HepG2 (cell line): ENCODE measurements around the gene SMOC1. TPM values are rescaled to one million over a fixed set of nuclear protein-coding genes. Genes with fewer than 3 reads are reported as not detected.

Source experiments
- ATAC-seq: fragments of 200-7000 bp; cut with Tn5 transposase; 3 replicates; pipeline ENCODE4 v1.9.1; 2020; ENCODE audit warnings: mild to moderate bottlenecking, moderate library complexity
- BruUV-seq: library from RNA; stranded (reverse); fragments of 400-500 nt; replicated peaks from 2 replicates; lab custom pipeline; 2021; lab: Mats Ljungman, UMichigan
- CTCF ChIA-PET: fragments of 300-600 bp; formaldehyde crosslinking; extraction: SDS; loops from one replicate; lab custom pipeline; 2021; ENCODE audit warnings: low total read pairs, inconsistent platforms, low intra/inter-chr PET ratio; lab: Yijun Ruan, JAX
- POLR2A ChIA-PET: fragments of 350-600 bp; sonication (Branson Sonifier 250); formaldehyde crosslinking; loops from one replicate; lab custom pipeline; 2020; ENCODE audit warnings: antibody characterized with exemption, inconsistent platforms; lab: Yijun Ruan, JAX
- DNase-seq: peaks from one replicate; pipeline ENCODE4 v3.0.0-alpha.2; 2015; ENCODE audit warnings: low spot score
- FAIRE-seq: peaks from 3 replicates; lab custom pipeline; 2011; peaks lifted over from hg19 to GRCh38; lab: Jason Lieb, UNC
- H2AFZ ChIP-seq: one replicate; pipeline ENCODE4 v1.6.1; 2011; ENCODE audit warnings: low read length, inconsistent platforms
- H3K27ac ChIP-seq: fragments of 300-600 bp; 3 replicates; pipeline ENCODE4 v1.8.0; 2011; ENCODE audit warnings: mixed run types, mild to moderate bottlenecking, mixed read lengths, low read length, inconsistent platforms; ENCODE audit not compliant: insufficient read depth; ENCODE audit errors: extremely low read length
- H3K27me3 ChIP-seq, 2 experiments: fragments of 200-600 bp in 1 of 2; 2 replicates in 1 of 2; 3 replicates in 1 of 2; pipeline versions ENCODE4 v1.6.0 to v1.8.0; 2011; ENCODE audit warnings: low read length in 2 of 2, mild to moderate bottlenecking in 2 of 2, moderate library complexity in 2 of 2, inconsistent platforms in 1 of 2; ENCODE audit not compliant: insufficient read depth in 2 of 2, control insufficient read depth in 1 of 2
- H3K36me3 ChIP-seq, 2 experiments: fragments of 200-600 bp in 1 of 2; replicated peaks in 1 of 2; 2 replicates in 1 of 2; 3 replicates in 1 of 2; pipeline versions ENCODE4 v1.5.1 to v1.8.0; 2011; ENCODE audit warnings: low read length in 2 of 2, inconsistent platforms in 1 of 2; ENCODE audit not compliant: insufficient read depth in 2 of 2, control insufficient read depth in 1 of 2
- H3K4me1 ChIP-seq: 2 replicates; pipeline ENCODE4 v1.5.1; 2012; ENCODE audit warnings: low read length, inconsistent platforms; ENCODE audit not compliant: insufficient read depth
- H3K4me2 ChIP-seq: 2 replicates; pipeline ENCODE4 v1.6.0; 2011; ENCODE audit warnings: low read depth, low read length, inconsistent platforms
- H3K4me3 ChIP-seq, 3 experiments: fragments of 200-600 bp in 1 of 3; sonication (generic), shearing (Covaris generic) in 1 of 3; replicated peaks in 1 of 3; 2 replicates each; pipeline ENCODE4 v1.5.1; 2011 to 2016; ENCODE audit warnings: low read length in 3 of 3, inconsistent platforms in 2 of 3, low read depth in 2 of 3, mild to moderate bottlenecking in 2 of 3, control low read depth in 1 of 3, mixed read lengths in 1 of 3; ENCODE audit not compliant: insufficient read depth in 1 of 3
- H3K79me2 ChIP-seq: one replicate; pipeline ENCODE4 v1.6.1; 2011; ENCODE audit warnings: low read length, inconsistent platforms; ENCODE audit not compliant: insufficient read depth
- H3K9ac ChIP-seq: 2 replicates; pipeline ENCODE4 v1.6.0; 2011; ENCODE audit warnings: mild to moderate bottlenecking, low read depth, low read length, inconsistent platforms; ENCODE audit not compliant: insufficient read depth
- H3K9me3 ChIP-seq: 2 replicates; pipeline ENCODE4 v1.5.1; 2012; ENCODE audit warnings: mild to moderate bottlenecking, low read length
- H4K20me1 ChIP-seq: 2 replicates; pipeline ENCODE4 v1.6.0; 2011; ENCODE audit warnings: inconsistent platforms, mild to moderate bottlenecking, low read length, moderate library complexity; ENCODE audit not compliant: insufficient read depth
- CENPX ChIP-seq: sonication (generic); formaldehyde crosslinking; IDR thresholded peaks from 2 replicates; pipeline ENCODE4 v1.9.0; 2021; ENCODE audit warnings: mild to moderate bottlenecking, missing genetic modification reagents, moderate library complexity
- HINFP ChIP-seq: sonication (generic); formaldehyde crosslinking; IDR thresholded peaks from 2 replicates; pipeline ENCODE4 v1.4.0; 2020; ENCODE audit warnings: low read depth, mild to moderate bottlenecking, missing genetic modification reagents
- KAT7 ChIP-seq: IDR thresholded peaks from 2 replicates; pipeline ENCODE4 v1.6.1; 2018; ENCODE audit warnings: borderline replicate concordance, missing compliant biosample characterization
- KLF6 ChIP-seq: IDR thresholded peaks from 2 replicates; pipeline ENCODE4 v1.8.0; 2016; ENCODE audit warnings: missing biosample characterization, missing genetic modification reagents
- NR2F6 ChIP-seq, 2 experiments: IDR thresholded peaks; 2 replicates each; pipeline ENCODE4 v1.6.1; 2016; ENCODE audit warnings: antibody characterized with exemption in 1 of 2, mild to moderate bottlenecking in 1 of 2
- PHF21A ChIP-seq: sonication (generic); formaldehyde crosslinking; IDR thresholded peaks from 2 replicates; pipeline ENCODE4 v1.5.0; 2020; ENCODE audit warnings: mild to moderate bottlenecking, missing genetic modification reagents
- RBM22 ChIP-seq: fragments of 200-400 bp; formaldehyde crosslinking; optimal IDR thresholded peaks from 2 replicates; pipeline ENCODE3; 2017; ENCODE audit warnings: mild to moderate bottlenecking, low read length, moderate library complexity
- ZBTB42 ChIP-seq: sonication (generic); formaldehyde crosslinking; IDR thresholded peaks from 2 replicates; pipeline ENCODE4 v1.5.0; 2020; ENCODE audit warnings: mild to moderate bottlenecking, missing genetic modification reagents
- ZFAT ChIP-seq: sonication (generic); formaldehyde crosslinking; conservative IDR thresholded peaks from 2 replicates; pipeline ENCODE4 v1.8.1; 2023; ENCODE audit warnings: missing genetic modification reagents, inconsistent platforms
- ZNF446 ChIP-seq: sonication (generic); formaldehyde crosslinking; IDR thresholded peaks from 2 replicates; pipeline ENCODE4 v1.5.0; 2020; ENCODE audit warnings: mild to moderate bottlenecking, missing genetic modification reagents
- WGBS: methylation state at CpG from one replicate; pipeline ENCODE4 v1.1.6; 2017; ENCODE audit warnings: low lambda C conversion rate; 5-methylcytosine and 5-hydroxymethylcytosine counted together
- in situ Hi-C: cut with HindIII; loops from 2 replicates; pipeline ENCODE4 v1.10.0; 2017; ENCODE audit warnings: low pct_unique_long_range_greater_than_20kb; ENCODE audit not compliant: extremely low pct_ligation_motif_present
- intact Hi-C: fragments of 100-400 bp; cut with micrococcal nuclease; formaldehyde crosslinking; loops from one replicate; pipeline ENCODE4 v1.10.0; 2022; ENCODE audit not compliant: unreplicated experiment
- polyA plus RNA-seq, 8 experiments: library from polyadenylated mRNA; depleted of rRNA in 3 of 8; stranded (reverse) in 7 of 8; unstranded in 1 of 8; fragments of >200 nt; fragmentation: Illumina TruSeq in 4 of 8; extraction: Trizol in 4 of 8; gene quantifications; 2 replicates each; pipeline versions ENCODE4 v1.2.1 to v1.2.3, GENCODE V29; 2011 to 2016; ENCODE audit warnings: low read depth in 4 of 8, missing spikeins in 1 of 8, mixed read lengths in 1 of 8; ENCODE audit not compliant: insufficient read depth in 1 of 8
- total RNA-seq, 5 experiments: library from RNA; depleted of rRNA; stranded (reverse); fragments of >200 nt; fragmentation: Illumina TruSeq; extraction: Trizol; gene quantifications; 2 replicates each; pipeline ENCODE4 v1.2.3, GENCODE V29; 2016; ENCODE audit warnings: low read depth in 1 of 5
- TF ChIP-seq, protein P1 (sequence below): sonication (generic); formaldehyde crosslinking; IDR thresholded peaks from 2 replicates; pipeline ENCODE4 v1.4.0; 2020; ENCODE audit warnings: missing genetic modification reagents
- TF ChIP-seq, protein P2 (sequence below): IDR thresholded peaks from 2 replicates; pipeline ENCODE4 v1.6.1; 2012; ENCODE audit warnings: inconsistent platforms

The SMOC1 gene
- total and polyA plus RNA-seq, 2 of the 13 experiments (the other 11 are each of a cell fraction or from before 2014, with no cell fraction given), result 17.8 to 35.6 TPM

DNA sequence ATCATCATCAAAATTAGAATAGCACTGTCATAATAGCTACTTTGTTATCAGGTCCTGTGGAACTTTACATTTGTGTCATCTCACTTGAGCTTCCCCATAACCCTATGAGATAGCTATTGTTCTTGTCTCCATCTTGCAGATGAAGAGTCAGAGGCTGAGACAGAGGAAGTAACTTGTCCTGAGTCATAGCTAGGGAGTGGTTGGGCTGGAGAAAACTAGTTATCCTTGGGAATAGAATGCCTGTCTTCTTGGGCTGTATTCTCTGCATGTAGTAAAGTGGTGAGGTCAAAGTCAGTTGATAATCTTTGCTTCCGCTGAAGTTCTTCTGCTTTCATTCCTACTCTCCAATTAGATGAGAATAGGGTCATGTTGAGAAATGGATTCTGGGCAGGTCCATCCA, 117.0 kb downstream of the SMOC1 start (continued):
- TF ChIP-seq, protein P1, sequence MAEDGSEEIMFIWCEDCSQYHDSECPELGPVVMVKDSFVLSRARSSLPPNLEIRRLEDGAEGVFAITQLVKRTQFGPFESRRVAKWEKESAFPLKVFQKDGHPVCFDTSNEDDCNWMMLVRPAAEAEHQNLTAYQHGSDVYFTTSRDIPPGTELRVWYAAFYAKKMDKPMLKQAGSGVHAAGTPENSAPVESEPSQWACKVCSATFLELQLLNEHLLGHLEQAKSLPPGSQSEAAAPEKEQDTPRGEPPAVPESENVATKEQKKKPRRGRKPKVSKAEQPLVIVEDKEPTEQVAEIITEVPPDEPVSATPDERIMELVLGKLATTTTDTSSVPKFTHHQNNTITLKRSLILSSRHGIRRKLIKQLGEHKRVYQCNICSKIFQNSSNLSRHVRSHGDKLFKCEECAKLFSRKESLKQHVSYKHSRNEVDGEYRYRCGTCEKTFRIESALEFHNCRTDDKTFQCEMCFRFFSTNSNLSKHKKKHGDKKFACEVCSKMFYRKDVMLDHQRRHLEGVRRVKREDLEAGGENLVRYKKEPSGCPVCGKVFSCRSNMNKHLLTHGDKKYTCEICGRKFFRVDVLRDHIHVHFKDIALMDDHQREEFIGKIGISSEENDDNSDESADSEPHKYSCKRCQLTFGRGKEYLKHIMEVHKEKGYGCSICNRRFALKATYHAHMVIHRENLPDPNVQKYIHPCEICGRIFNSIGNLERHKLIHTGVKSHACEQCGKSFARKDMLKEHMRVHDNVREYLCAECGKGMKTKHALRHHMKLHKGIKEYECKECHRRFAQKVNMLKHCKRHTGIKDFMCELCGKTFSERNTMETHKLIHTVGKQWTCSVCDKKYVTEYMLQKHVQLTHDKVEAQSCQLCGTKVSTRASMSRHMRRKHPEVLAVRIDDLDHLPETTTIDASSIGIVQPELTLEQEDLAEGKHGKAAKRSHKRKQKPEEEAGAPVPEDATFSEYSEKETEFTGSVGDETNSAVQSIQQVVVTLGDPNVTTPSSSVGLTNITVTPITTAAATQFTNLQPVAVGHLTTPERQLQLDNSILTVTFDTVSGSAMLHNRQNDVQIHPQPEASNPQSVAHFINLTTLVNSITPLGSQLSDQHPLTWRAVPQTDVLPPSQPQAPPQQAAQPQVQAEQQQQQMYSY (CRISPR knock-in tag), result no peak
- TF ChIP-seq, protein P2, sequence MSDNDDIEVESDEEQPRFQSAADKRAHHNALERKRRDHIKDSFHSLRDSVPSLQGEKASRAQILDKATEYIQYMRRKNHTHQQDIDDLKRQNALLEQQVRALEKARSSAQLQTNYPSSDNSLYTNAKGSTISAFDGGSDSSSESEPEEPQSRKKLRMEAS, result no peak
- no peak for TF ChIP-seq KAT7 (CRISPR knock-in tag)

DNA sequence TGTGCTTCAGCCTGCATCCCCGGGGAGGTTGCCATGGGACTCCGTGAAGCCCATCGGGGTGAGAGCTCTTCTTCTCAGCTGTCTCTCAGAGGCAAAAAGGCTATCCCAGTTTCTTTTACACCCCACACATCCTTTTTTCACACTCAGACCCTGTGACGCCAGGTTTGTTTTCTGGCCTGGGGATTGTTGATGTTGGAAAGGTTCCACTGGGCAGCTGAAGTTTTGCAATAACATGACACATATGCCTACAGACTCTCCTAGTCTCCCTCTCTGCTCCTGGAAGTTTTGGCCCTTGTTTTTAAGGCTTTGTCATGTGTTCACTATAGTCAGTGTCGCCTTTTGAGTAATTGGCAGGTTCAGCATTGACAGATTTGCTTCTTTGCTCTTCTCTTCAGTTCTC, 118.6 kb downstream of the SMOC1 start:
- H2AFZ ChIP-seq, result no peak overlapping the region
- H3K4me1 ChIP-seq, result peaks cover 35% of the 10 kb centered on the region
- H3K9me3 ChIP-seq, result no peaks in the 10 kb centered on the region
- peaks cover 2 to 5% of the 10 kb centered on the region in 2 experiments; a peak in 3 of 5 replicates for H3K36me3 ChIP-seq
- no peak overlapping the region for H3K4me3 ChIP-seq
- no peaks in the 10 kb centered on the region for H3K27me3 ChIP-seq
- DNase-seq, result peak; percentile 47
- CTCF ChIA-PET, result no interaction called here
- POLR2A ChIA-PET, result no interaction called here
- H3K79me2 ChIP-seq, result no peaks in the 10 kb centered on the region
- WGBS, result 62% methylated on average over 5 of the region's 5 CpGs
- in situ Hi-C loops, result no loop called here
- no peak for ATAC-seq
- no peak overlapping the region for H3K9ac ChIP-seq
- BruUV-seq, result no TSS peak
- H3K27ac ChIP-seq, result no peak overlapping the region
- intact Hi-C loops, result no loop called here
- H3K4me2 ChIP-seq, result no peak overlapping the region
- no peaks in the 10 kb centered on the region for H4K20me1 ChIP-seq
- FAIRE-seq, result peak; percentile 53
- TF ChIP-seq KLF6 (CRISPR knock-in tag), result no peak
- no peak for TF ChIP-seq ZNF446 (CRISPR knock-in tag)
- TF ChIP-seq RBM22, result peak; percentile 62
- no peak for TF ChIP-seq ZBTB42
- TF ChIP-seq ZFAT, result no peak
- TF ChIP-seq CENPX (CRISPR knock-in tag), result no peak
- no peak for TF ChIP-seq HINFP (CRISPR knock-in tag)
- TF ChIP-seq PHF21A (CRISPR knock-in tag), result no peak
- TF ChIP-seq NR2F6 (IDR thresholded peaks at IDR 0.05), result no peak
- no peak for TF ChIP-seq NR2F6 (CRISPR knock-in tag; IDR thresholded peaks at IDR 0.05)
